PC-3 (cell line): Measurements from ENCODE around the gene PRXL2B. TPM values are rescaled to one million over a fixed set of nuclear protein-coding genes. Genes with fewer than 3 reads are reported as not detected.

ENCODE experiments used
- ATAC-seq: fragments of 200-7000 bp; cut with Tn5 transposase; 2 replicates; pipeline ENCODE4 v1.9.1; 2020; ENCODE audit warnings: mild to moderate bottlenecking, moderate library complexity
- BruUV-seq: library from RNA; stranded (reverse); fragments of 400-500 nt; replicated peaks from 2 replicates; lab custom pipeline; 2021; lab: Mats Ljungman, UMichigan
- CTCF ChIA-PET: fragments of 300-600 bp; sonication (Branson Sonifier 250); formaldehyde crosslinking; loops from one replicate; lab custom pipeline; 2022; ENCODE audit warnings: antibody characterized with exemption; lab: Charles Lee
- POLR2A ChIA-PET: fragments of 300-600 bp; sonication (Branson Sonifier 250); formaldehyde crosslinking; loops from one replicate; lab custom pipeline; 2022; ENCODE audit warnings: antibody characterized with exemption; ENCODE audit not compliant: unreplicated experiment; lab: Charles Lee
- DNase-seq: peaks from one replicate; pipeline ENCODE4 v3.0.0-alpha.2; 2015
- H2AFZ ChIP-seq: fragments of 300-600 bp; sonication (generic); 2 replicates; pipeline ENCODE4 v1.6.0; 2016; ENCODE audit warnings: antibody characterized with exemption, low read length
- H3F3A ChIP-seq: fragments of 300-600 bp; sonication (generic); one replicate; pipeline ENCODE4 v1.6.0; 2017; ENCODE audit warnings: antibody characterized with exemption, low read length, control low read depth, mild to moderate bottlenecking; ENCODE audit not compliant: unreplicated experiment
- H3K27ac ChIP-seq: fragments of 300-600 bp; sonication (generic); 2 replicates; pipeline ENCODE4 v1.5.1; 2016; ENCODE audit warnings: mild to moderate bottlenecking, low read length
- H3K27me3 ChIP-seq: fragments of 300-600 bp; sonication (generic); 2 replicates; pipeline ENCODE4 v1.6.1; 2016; ENCODE audit warnings: low read length, mixed read lengths
- H3K36me3 ChIP-seq: fragments of 300-600 bp; sonication (generic); 2 replicates; pipeline ENCODE4 v1.6.1; 2016; ENCODE audit warnings: low read depth, mixed run types, low read length, mixed read lengths
- H3K4me1 ChIP-seq: fragments of 300-600 bp; sonication (generic); 2 replicates; pipeline ENCODE4 v1.5.1; 2016; ENCODE audit warnings: low read length; ENCODE audit not compliant: insufficient read depth
- H3K4me2 ChIP-seq: fragments of 300-600 bp; sonication (generic); 2 replicates; pipeline ENCODE4 v1.6.0; 2016; ENCODE audit warnings: low read length
- H3K4me3 ChIP-seq: fragments of 300-600 bp; sonication (generic); 2 replicates; pipeline ENCODE4 v1.5.1; 2016; ENCODE audit warnings: mild to moderate bottlenecking, low read length, mixed read lengths
- H3K79me2 ChIP-seq: fragments of 300-600 bp; sonication (generic); 2 replicates; pipeline ENCODE4 v1.6.1; 2017; ENCODE audit warnings: low read length, mixed read lengths
- H3K9ac ChIP-seq: fragments of 300-600 bp; sonication (generic); 2 replicates; pipeline ENCODE4 v1.6.0; 2016; ENCODE audit warnings: mild to moderate bottlenecking, low read length
- H3K9me2 ChIP-seq: fragments of 300-600 bp; sonication (generic); replicated peaks from 2 replicates; pipeline ENCODE4 v1.6.1; 2016; ENCODE audit warnings: mixed run types, low read length, mixed read lengths
- H3K9me3 ChIP-seq: fragments of 300-600 bp; sonication (generic); 2 replicates; pipeline ENCODE4 v1.6.1; 2016; ENCODE audit warnings: low read length, mixed read lengths
- H4K20me1 ChIP-seq: fragments of 300-600 bp; sonication (generic); 2 replicates; pipeline ENCODE4 v1.6.1; 2016; ENCODE audit warnings: low read length, mixed read lengths
- EZH2 ChIP-seq: fragments of 300-600 bp; sonication (generic); IDR thresholded peaks from one replicate; pipeline ENCODE4 v1.6.1; 2017; ENCODE audit warnings: antibody characterized with exemption, mild to moderate bottlenecking, low read length; ENCODE audit not compliant: unreplicated experiment
- EZH2phosphoT487 ChIP-seq: fragments of 300-600 bp; sonication (generic); IDR thresholded peaks from 2 replicates; pipeline ENCODE4 v1.6.1; 2018; ENCODE audit warnings: mild to moderate bottlenecking, antibody characterized with exemption, low read length, borderline replicate concordance
- intact Hi-C: fragments of 100-400 bp; cut with micrococcal nuclease; formaldehyde crosslinking; loops from 2 replicates; pipeline ENCODE4 v1.9.0; 2023
- total RNA-seq: library from RNA; depleted of rRNA; stranded (reverse); fragments of >200 nt; gene quantifications from 2 replicates; pipeline ENCODE4 v1.2.3, GENCODE V29; 2014
- TF ChIP-seq, protein P1 (sequence below): fragments of 300-600 bp; sonication (generic); conservative IDR thresholded peaks from 2 replicates; pipeline ENCODE4 v1.5.1; 2017; ENCODE audit warnings: antibody characterized with exemption, low read depth, mild to moderate bottlenecking, low read length

Gene PRXL2B
- total RNA-seq, 1 experiment from 2014 or later = 75.0 TPM

DNA sequence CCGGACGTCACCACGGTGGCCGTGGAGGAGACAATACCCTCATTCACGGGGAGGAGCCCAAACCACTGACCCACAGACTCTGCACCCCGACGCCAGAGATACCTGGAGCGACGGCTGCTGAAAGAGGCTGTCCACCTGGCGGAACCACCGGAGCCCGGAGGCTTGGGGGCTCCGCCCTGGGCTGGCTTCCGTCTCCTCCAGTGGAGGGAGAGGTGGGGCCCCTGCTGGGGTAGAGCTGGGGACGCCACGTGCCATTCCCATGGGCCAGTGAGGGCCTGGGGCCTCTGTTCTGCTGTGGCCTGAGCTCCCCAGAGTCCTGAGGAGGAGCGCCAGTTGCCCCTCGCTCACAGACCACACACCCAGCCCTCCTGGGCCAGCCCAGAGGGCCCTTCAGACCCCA, 23.4 kb upstream of the PRXL2B start:
- H2AFZ ChIP-seq = no peak overlapping the region
- H3K9me3 ChIP-seq = no peaks in the 10 kb centered on the region
- H3K9ac ChIP-seq = no peak overlapping the region
- intact Hi-C loops = no loop called here
- BruUV-seq = no TSS peak
- DNase-seq = no peak
- H3K79me2 ChIP-seq = no peaks in the 10 kb centered on the region
- no peak overlapping the region for H3K27ac ChIP-seq
- POLR2A ChIA-PET = no interaction called here
- no peak overlapping the region for H3K4me2 ChIP-seq
- no peaks in the 10 kb centered on the region for H3K36me3 ChIP-seq
- H4K20me1 ChIP-seq = no peaks in the 10 kb centered on the region
- TF ChIP-seq EZH2 (no peak), EZH2phosphoT487 (no peak)
- TF ChIP-seq, protein P1, sequence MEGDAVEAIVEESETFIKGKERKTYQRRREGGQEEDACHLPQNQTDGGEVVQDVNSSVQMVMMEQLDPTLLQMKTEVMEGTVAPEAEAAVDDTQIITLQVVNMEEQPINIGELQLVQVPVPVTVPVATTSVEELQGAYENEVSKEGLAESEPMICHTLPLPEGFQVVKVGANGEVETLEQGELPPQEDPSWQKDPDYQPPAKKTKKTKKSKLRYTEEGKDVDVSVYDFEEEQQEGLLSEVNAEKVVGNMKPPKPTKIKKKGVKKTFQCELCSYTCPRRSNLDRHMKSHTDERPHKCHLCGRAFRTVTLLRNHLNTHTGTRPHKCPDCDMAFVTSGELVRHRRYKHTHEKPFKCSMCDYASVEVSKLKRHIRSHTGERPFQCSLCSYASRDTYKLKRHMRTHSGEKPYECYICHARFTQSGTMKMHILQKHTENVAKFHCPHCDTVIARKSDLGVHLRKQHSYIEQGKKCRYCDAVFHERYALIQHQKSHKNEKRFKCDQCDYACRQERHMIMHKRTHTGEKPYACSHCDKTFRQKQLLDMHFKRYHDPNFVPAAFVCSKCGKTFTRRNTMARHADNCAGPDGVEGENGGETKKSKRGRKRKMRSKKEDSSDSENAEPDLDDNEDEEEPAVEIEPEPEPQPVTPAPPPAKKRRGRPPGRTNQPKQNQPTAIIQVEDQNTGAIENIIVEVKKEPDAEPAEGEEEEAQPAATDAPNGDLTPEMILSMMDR = no peak
- H3K9me2 ChIP-seq = no peaks in the 10 kb centered on the region
- H3K27me3 ChIP-seq = 0 out of 2 replicates have a peak, but pooled peaks cover 6% of the 10 kb centered on the region
- no peak overlapping the region for H3K4me3 ChIP-seq
- CTCF ChIA-PET = no interaction called here
- no peak for ATAC-seq
- H3K4me1 ChIP-seq = no peaks in the 10 kb centered on the region
- no peaks in the 10 kb centered on the region for H3F3A ChIP-seq

GRCh38 chr1:2564006-2564814, 22.4 kb upstream of the PRXL2B start:
- CTCF ChIA-PET = no interaction called here
- H3K27me3 ChIP-seq = 0 out of 2 replicates have a peak, but pooled peaks cover 9% of the 10 kb centered on the region

More at GRCh38 chr1:2564006-2564814, 22.4 kb upstream of the PRXL2B start:
- Histone ChIP-seq H3K4me3 (no peak overlapping the region), H3K36me3 (no peaks in the 10 kb centered on the region), H3K4me1 (no peaks in the 10 kb centered on the region), H3K4me2 (no peak overlapping the region), H4K20me1 (no peaks in the 10 kb centered on the region), H3F3A (no peaks in the 10 kb centered on the region), H2AFZ (no peak overlapping the region), H3K9me3 (no peaks in the 10 kb centered on the region), H3K9me2 (no peaks in the 10 kb centered on the region), H3K79me2 (no peaks in the 10 kb centered on the region), H3K27ac (no peak overlapping the region), H3K9ac (no peak overlapping the region)
- ATAC-seq (no peak), DNase-seq (no peak)
- POLR2A ChIA-PET = no interaction called here
- intact Hi-C loops = no loop called here
- BruUV-seq = no TSS peak
- TF ChIP-seq, protein P1 = no peak
- TF ChIP-seq EZH2phosphoT487 = no peak
- TF ChIP-seq EZH2 = no peak
